Measurements from ENCODE around the gene CYBA. TPM values are rescaled to one million over a fixed set of nuclear protein-coding genes. Genes with fewer than 3 reads are reported as not detected.

Gene CYBA
- total and polyA plus RNA-seq, 2 of the 13 experiments (the other 11 are each of a cell fraction or from before 2014, with no cell fraction given) = 196 to 250 TPM

- TF ChIP-seq PATZ1 (CRISPR knock-in tag; IDR thresholded peaks at IDR 0.05) (peak; percentile 69), KAT7 (CRISPR knock-in tag; IDR thresholded peaks at IDR 0.05; ENCODE audit: borderline replicate concordance) (no peak), ZUFSP (CRISPR knock-in tag; IDR thresholded peaks at IDR 0.05; ENCODE audit: borderline replicate concordance) (no peak), ZNF777 (CRISPR knock-in tag; IDR thresholded peaks at IDR 0.05) (no peak), RBM39 (IDR thresholded peaks at IDR 0.05; ENCODE audit: low read depth, low read length, poor library complexity, severe bottlenecking) (no peak), ZNF235 (CRISPR knock-in tag; IDR thresholded peaks at IDR 0.05; ENCODE audit: borderline replicate concordance) (no peak), STAT6 (CRISPR knock-in tag; IDR thresholded peaks at IDR 0.05; ENCODE audit: borderline replicate concordance) (no peak), ETV6 (CRISPR knock-in tag; conservative IDR thresholded peaks at IDR 0.05) (no peak), ZNF737 (CRISPR knock-in tag; IDR thresholded peaks at IDR 0.05; ENCODE audit: borderline replicate concordance) (no peak), ZNF768 (CRISPR knock-in tag; IDR thresholded peaks at IDR 0.05) (no peak), NFE2L1 (CRISPR knock-in tag; IDR thresholded peaks at IDR 0.05; ENCODE audit: borderline replicate concordance) (no peak), ETV5 (CRISPR knock-in tag; IDR thresholded peaks at IDR 0.05; ENCODE audit: borderline replicate concordance) (no peak), ZNF12 (CRISPR knock-in tag; IDR thresholded peaks at IDR 0.05) (no peak), CHD4 (IDR thresholded peaks at IDR 0.05; ENCODE audit: borderline replicate concordance, low read length) (no peak), KMT2B (CRISPR knock-in tag; IDR thresholded peaks at IDR 0.05) (no peak), ZMYM4 (CRISPR knock-in tag; IDR thresholded peaks at IDR 0.05) (no peak), MEIS1 (CRISPR knock-in tag; IDR thresholded peaks at IDR 0.05; ENCODE audit: borderline replicate concordance) (no peak), CBX2 (IDR thresholded peaks at IDR 0.05; ENCODE audit: low read depth, low read length) (no peak), CBX2 (CRISPR knock-in tag; IDR thresholded peaks at IDR 0.05; ENCODE audit: low read depth) (no peak), ZNF343 (CRISPR knock-in tag; IDR thresholded peaks at IDR 0.05) (no peak), ZBTB21 (CRISPR knock-in tag; IDR thresholded peaks at IDR 0.05) (no peak), HNF4A (CRISPR knock-in tag; IDR thresholded peaks at IDR 0.05) (no peak), ARNT2 (CRISPR knock-in tag; IDR thresholded peaks at IDR 0.05; ENCODE audit: low read depth) (no peak), SMAD1 (CRISPR knock-in tag; IDR thresholded peaks at IDR 0.05; ENCODE audit: borderline replicate concordance, low read depth) (0 out of 2 replicates have a peak, but pooled peaks have one; percentile 20), ONECUT2 (CRISPR knock-in tag; IDR thresholded peaks at IDR 0.05) (no peak), ZNF557 (CRISPR knock-in tag; IDR thresholded peaks at IDR 0.05) (no peak)
Observed at GRCh38 chr16:88697831-88698615, 47.2 kb upstream of the CYBA start (continued).
